Upper lobe of left lung (tissue), 4 donors: Measurements from ENCODE around the gene PPM1L.

Experiments
- EP300 ChIP-seq, 4 donors: sonication (generic); formaldehyde crosslinking; IDR thresholded peaks; one replicate each; pipeline ENCODE4 v1.5.1; 2017; ENCODE audit warnings: antibody characterized with exemption in 4 of 4, control low read depth in 2 of 4
- POLR2A ChIP-seq, 4 donors: fragments of 450-650 bp; IDR thresholded peaks; one replicate each; pipeline ENCODE4 v1.5.1; 2016 to 2017; ENCODE audit warnings: antibody characterized with exemption in 4 of 4, mild to moderate bottlenecking in 2 of 4
- TF ChIP-seq, protein P1 (sequence below), 6 experiments: fragments of 450-650 bp in 4 of 6; fragments of 200-600 bp in 2 of 6; sonication (generic) in 2 of 6; IDR thresholded peaks; one replicate each; pipeline ENCODE4 v1.5.1; 2016 to 2019; ENCODE audit warnings: antibody characterized with exemption in 6 of 6

DNA sequence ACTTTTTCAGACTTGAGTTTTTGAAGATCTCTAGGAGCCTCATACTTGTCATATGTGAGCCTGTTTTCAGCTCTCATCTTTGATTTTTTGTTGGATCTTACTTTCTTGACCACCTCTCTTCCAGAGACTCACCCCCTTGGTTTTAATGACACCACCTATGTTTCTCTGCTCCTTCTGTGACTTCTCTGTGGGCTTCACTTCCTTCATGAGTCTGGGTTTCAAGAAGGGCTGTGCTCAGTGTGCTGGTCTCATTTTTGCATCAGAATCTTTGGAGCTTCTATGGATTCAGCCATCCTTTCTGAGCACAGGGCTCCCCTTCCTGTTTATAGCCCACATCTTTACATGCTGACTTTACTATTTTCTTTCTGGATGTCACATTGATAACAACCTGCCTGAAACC is 17.7 kb downstream of the PPM1L start:
- no peak for TF ChIP-seq POLR2A (IDR thresholded peaks at IDR 0.05)
- TF ChIP-seq, protein P1, sequence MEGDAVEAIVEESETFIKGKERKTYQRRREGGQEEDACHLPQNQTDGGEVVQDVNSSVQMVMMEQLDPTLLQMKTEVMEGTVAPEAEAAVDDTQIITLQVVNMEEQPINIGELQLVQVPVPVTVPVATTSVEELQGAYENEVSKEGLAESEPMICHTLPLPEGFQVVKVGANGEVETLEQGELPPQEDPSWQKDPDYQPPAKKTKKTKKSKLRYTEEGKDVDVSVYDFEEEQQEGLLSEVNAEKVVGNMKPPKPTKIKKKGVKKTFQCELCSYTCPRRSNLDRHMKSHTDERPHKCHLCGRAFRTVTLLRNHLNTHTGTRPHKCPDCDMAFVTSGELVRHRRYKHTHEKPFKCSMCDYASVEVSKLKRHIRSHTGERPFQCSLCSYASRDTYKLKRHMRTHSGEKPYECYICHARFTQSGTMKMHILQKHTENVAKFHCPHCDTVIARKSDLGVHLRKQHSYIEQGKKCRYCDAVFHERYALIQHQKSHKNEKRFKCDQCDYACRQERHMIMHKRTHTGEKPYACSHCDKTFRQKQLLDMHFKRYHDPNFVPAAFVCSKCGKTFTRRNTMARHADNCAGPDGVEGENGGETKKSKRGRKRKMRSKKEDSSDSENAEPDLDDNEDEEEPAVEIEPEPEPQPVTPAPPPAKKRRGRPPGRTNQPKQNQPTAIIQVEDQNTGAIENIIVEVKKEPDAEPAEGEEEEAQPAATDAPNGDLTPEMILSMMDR (IDR thresholded peaks at IDR 0.05), result no peak
- TF ChIP-seq EP300 (IDR thresholded peaks at IDR 0.05), result no peak
